ENCODE measurements around the gene TECRL. TPM values are rescaled to one million over a fixed set of nuclear protein-coding genes. Genes with fewer than 3 reads are reported as not detected.

Gene TECRL
- total and polyA plus RNA-seq, 2 experiments from 2014 or later, result not detected

- TF ChIP-seq, protein P1, sequence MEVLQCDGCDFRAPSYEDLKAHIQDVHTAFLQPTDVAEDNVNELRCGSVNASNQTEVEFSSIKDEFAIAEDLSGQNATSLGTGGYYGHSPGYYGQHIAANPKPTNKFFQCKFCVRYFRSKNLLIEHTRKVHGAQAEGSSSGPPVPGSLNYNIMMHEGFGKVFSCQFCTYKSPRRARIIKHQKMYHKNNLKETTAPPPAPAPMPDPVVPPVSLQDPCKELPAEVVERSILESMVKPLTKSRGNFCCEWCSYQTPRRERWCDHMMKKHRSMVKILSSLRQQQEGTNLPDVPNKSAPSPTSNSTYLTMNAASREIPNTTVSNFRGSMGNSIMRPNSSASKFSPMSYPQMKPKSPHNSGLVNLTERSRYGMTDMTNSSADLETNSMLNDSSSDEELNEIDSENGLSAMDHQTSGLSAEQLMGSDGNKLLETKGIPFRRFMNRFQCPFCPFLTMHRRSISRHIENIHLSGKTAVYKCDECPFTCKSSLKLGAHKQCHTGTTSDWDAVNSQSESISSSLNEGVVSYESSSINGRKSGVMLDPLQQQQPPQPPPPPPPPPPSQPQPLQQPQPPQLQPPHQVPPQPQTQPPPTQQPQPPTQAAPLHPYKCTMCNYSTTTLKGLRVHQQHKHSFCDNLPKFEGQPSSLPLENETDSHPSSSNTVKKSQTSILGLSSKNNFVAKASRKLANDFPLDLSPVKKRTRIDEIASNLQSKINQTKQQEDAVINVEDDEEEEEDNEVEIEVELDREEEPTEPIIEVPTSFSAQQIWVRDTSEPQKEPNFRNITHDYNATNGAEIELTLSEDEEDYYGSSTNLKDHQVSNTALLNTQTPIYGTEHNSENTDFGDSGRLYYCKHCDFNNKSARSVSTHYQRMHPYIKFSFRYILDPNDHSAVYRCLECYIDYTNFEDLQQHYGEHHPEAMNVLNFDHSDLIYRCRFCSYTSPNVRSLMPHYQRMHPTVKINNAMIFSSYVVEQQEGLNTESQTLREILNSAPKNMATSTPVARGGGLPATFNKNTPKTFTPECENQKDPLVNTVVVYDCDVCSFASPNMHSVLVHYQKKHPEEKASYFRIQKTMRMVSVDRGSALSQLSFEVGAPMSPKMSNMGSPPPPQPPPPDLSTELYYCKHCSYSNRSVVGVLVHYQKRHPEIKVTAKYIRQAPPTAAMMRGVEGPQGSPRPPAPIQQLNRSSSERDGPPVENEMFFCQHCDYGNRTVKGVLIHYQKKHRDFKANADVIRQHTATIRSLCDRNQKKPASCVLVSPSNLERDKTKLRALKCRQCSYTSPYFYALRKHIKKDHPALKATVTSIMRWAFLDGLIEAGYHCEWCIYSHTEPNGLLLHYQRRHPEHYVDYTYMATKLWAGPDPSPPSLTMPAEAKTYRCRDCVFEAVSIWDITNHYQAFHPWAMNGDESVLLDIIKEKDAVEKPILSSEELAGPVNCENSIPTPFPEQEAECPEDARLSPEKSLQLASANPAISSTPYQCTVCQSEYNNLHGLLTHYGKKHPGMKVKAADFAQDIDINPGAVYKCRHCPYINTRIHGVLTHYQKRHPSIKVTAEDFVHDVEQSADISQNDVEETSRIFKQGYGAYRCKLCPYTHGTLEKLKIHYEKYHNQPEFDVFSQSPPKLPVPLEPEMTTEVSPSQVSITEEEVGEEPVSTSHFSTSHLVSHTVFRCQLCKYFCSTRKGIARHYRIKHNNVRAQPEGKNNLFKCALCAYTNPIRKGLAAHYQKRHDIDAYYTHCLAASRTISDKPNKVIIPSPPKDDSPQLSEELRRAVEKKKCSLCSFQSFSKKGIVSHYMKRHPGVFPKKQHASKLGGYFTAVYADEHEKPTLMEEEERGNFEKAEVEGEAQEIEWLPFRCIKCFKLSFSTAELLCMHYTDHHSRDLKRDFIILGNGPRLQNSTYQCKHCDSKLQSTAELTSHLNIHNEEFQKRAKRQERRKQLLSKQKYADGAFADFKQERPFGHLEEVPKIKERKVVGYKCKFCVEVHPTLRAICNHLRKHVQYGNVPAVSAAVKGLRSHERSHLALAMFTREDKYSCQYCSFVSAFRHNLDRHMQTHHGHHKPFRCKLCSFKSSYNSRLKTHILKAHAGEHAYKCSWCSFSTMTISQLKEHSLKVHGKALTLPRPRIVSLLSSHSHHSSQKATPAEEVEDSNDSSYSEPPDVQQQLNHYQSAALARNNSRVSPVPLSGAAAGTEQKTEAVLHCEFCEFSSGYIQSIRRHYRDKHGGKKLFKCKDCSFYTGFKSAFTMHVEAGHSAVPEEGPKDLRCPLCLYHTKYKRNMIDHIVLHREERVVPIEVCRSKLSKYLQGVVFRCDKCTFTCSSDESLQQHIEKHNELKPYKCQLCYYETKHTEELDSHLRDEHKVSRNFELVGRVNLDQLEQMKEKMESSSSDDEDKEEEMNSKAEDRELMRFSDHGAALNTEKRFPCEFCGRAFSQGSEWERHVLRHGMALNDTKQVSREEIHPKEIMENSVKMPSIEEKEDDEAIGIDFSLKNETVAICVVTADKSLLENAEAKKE (CRISPR knock-in tag; IDR thresholded peaks at IDR 0.05), result no peak
- no peak for TF ChIP-seq CREB1 (CRISPR knock-in tag; IDR thresholded peaks at IDR 0.05; ENCODE audit: low read depth)
Observed at GRCh38 chr4:64359489-64359888, 49.8 kb downstream of the TECRL start (continued).

DNA sequence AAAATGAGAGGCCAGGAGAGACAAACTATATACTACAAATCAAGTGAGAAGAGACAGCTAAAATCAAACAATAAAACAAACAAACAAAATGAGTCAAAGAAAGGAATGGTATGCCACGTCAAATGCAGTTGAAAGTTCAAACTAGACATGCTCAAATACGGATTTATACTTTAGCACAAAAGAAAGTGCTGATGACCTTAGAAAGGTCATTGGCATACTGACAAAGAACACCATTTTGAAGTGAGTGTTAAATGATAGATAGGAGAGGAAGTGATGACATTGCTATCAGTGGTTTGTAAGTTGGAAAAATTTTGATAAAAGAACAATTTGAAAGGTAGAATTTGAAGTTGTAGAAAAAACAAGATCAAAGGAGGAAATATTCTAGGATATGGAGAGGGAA, 55.3 kb downstream of the TECRL start:
- H3K27me3 ChIP-seq (ENCODE audit: insufficient read depth), result no peaks in the 10 kb centered on the region
- no peaks in the 10 kb centered on the region for H3K36me3 ChIP-seq (ENCODE audit: insufficient read depth)
- no peaks in the 10 kb centered on the region for H3K9me2 ChIP-seq (ENCODE audit: insufficient read depth)
- Mint-ChIP-seq H3K4me1 (no peaks in the 10 kb centered on the region), H3K27me3 (ENCODE audit: insufficient read depth, low read depth, poor library complexity) (no peaks in the 10 kb centered on the region), H3K4me3 (no peak overlapping the region), H3K27ac (no peak overlapping the region), H3K36me3 (ENCODE audit: low read depth) (no peaks in the 10 kb centered on the region), H3K9me3 (no peaks in the 10 kb centered on the region)
- H3K4me2 ChIP-seq, result no peak overlapping the region
- no peak overlapping the region for H3K4me3 ChIP-seq
- H3K27ac ChIP-seq (ENCODE audit: low read depth), result no peak overlapping the region
- H3K79me2 ChIP-seq (replicated peaks; ENCODE audit: insufficient read depth), result no peaks in the 10 kb centered on the region
- no peaks in the 10 kb centered on the region for H3K4me1 ChIP-seq (ENCODE audit: insufficient read depth)
- no peak for DNase-seq (ENCODE audit: low spot score)
- TF ChIP-seq ZNF114 (CRISPR knock-in tag; IDR thresholded peaks at IDR 0.05), result no peak
- TF ChIP-seq, protein P1 (CRISPR knock-in tag; IDR thresholded peaks at IDR 0.05), result no peak
- TF ChIP-seq, protein P2, sequence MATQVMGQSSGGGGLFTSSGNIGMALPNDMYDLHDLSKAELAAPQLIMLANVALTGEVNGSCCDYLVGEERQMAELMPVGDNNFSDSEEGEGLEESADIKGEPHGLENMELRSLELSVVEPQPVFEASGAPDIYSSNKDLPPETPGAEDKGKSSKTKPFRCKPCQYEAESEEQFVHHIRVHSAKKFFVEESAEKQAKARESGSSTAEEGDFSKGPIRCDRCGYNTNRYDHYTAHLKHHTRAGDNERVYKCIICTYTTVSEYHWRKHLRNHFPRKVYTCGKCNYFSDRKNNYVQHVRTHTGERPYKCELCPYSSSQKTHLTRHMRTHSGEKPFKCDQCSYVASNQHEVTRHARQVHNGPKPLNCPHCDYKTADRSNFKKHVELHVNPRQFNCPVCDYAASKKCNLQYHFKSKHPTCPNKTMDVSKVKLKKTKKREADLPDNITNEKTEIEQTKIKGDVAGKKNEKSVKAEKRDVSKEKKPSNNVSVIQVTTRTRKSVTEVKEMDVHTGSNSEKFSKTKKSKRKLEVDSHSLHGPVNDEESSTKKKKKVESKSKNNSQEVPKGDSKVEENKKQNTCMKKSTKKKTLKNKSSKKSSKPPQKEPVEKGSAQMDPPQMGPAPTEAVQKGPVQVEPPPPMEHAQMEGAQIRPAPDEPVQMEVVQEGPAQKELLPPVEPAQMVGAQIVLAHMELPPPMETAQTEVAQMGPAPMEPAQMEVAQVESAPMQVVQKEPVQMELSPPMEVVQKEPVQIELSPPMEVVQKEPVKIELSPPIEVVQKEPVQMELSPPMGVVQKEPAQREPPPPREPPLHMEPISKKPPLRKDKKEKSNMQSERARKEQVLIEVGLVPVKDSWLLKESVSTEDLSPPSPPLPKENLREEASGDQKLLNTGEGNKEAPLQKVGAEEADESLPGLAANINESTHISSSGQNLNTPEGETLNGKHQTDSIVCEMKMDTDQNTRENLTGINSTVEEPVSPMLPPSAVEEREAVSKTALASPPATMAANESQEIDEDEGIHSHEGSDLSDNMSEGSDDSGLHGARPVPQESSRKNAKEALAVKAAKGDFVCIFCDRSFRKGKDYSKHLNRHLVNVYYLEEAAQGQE (IDR thresholded peaks at IDR 0.05; ENCODE audit: unreplicated experiment), result no peak
- H2AFZ ChIP-seq, result no peak overlapping the region
- no peaks in the 10 kb centered on the region for H3F3A ChIP-seq (replicated peaks; ENCODE audit: low read depth)
- H4K20me1 ChIP-seq (replicated peaks; ENCODE audit: insufficient read depth), result no peaks in the 10 kb centered on the region
- ATAC-seq, result no peak

Data from GM23338 (cell line).